Stimulated activated effector memory CD8-positive, alpha-beta T cell treated with anti-CD3 and anti-CD28 coated beads, Interleukin-12 subunit alpha, Interleukin-12 subunit beta, amount 100 ng/mL, for 72 hours (primary cell): ENCODE results near the gene PACC1.
"Not testable (repeated sequence)": the region's sequence is repeated elsewhere in the genome, so short reads cannot be mapped to it uniquely, and the experiment has no call there.

ENCODE experiments used
- ATAC-seq: fragments of 150-1000 bp; cut with Tn5 transposase; 2 replicates; pipeline ENCODE4 v1.10.0; 2021
- DNase-seq, 2 donors: peaks; one replicate each; pipeline ENCODE4 v3.0.0; 2021 to 2022; ENCODE audit warnings: low spot score in 2 of 2
- H3K27ac Mint-ChIP-seq: one replicate; pipeline ENCODE4 v1.8.0; 2022; ENCODE audit warnings: mild to moderate bottlenecking, mixed read lengths
- H3K36me3 Mint-ChIP-seq: one replicate; pipeline ENCODE4 v1.8.0; 2022; ENCODE audit warnings: mild to moderate bottlenecking, mixed read lengths
- H3K4me1 Mint-ChIP-seq: one replicate; pipeline ENCODE4 v1.8.0; 2022; ENCODE audit warnings: mixed read lengths
- H3K4me3 Mint-ChIP-seq: one replicate; pipeline ENCODE4 v1.8.0; 2022; ENCODE audit warnings: mild to moderate bottlenecking, mixed read lengths
- H3K9me3 Mint-ChIP-seq: one replicate; pipeline ENCODE4 v1.8.0; 2022; ENCODE audit warnings: mixed read lengths

PACC1 gene

DNA sequence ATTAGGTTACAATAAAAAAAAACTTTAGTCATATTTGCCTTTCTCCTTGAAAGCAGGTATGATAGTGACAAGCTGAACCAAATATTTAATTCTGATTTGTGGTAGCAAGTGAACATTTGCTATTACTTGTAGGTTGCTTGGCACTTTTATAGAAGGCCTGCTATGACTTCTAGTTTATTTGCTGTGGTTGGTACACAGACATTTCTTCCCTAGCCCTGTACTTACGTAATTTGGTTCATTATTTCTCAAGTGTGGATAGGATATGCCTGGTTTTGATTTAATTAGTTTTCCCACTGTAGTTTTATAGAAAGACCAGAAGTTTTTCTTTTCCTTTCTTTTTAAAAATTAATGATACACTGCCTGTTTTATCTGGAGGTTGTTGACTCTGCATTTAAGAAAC, 73.6 kb downstream of the PACC1 start:
- ATAC-seq, result no peak
- H3K4me1 Mint-ChIP-seq, result no peaks in the 10 kb centered on the region
- no peak overlapping the region for H3K4me3 Mint-ChIP-seq
- peaks cover 70% of the 10 kb centered on the region for H3K36me3 Mint-ChIP-seq
- peak overlapping the region; percentile 9 for H3K27ac Mint-ChIP-seq
- DNase-seq, result no peak
- no peaks in the 10 kb centered on the region for H3K9me3 Mint-ChIP-seq

DNA sequence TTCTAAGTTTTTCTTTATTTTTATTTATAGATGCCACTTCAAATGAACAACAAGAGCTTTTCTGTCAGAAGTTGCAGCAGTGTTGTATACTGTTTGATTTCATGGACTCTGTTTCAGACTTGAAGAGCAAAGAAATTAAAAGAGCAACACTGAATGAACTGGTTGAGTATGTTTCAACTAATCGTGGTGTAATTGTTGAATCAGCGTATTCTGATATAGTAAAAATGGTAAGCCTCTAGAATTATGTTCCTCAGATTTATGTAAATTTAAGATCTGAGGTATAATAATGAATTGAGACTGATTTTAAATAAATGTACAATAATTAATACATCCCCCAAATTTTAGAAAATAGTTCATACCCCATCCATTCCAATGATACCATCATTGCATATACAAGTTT, 85.6 kb downstream of the PACC1 start:
- Mint-ChIP-seq H3K36me3 (peaks cover 48% of the 10 kb centered on the region), H3K4me3 (no peak overlapping the region), H3K27ac (no peak overlapping the region), H3K9me3 (no peaks in the 10 kb centered on the region), H3K4me1 (peaks cover 12% of the 10 kb centered on the region)
- ATAC-seq (no peak), DNase-seq (no peak)

GRCh38 chr1:212328248-212328647, 86.4 kb downstream of the PACC1 start:
- Mint-ChIP-seq H3K4me1 (peaks cover 16% of the 10 kb centered on the region), H3K4me3 (no peak overlapping the region), H3K36me3 (peaks cover 44% of the 10 kb centered on the region), H3K9me3 (no peaks in the 10 kb centered on the region), H3K27ac (no peak overlapping the region)
- ATAC-seq, result no peak
- no peak for DNase-seq

- Mint-ChIP-seq H3K27ac (no peak overlapping the region), H3K36me3 (peaks cover 36% of the 10 kb centered on the region), H3K4me1 (peaks cover 20% of the 10 kb centered on the region), H3K4me3 (no peak overlapping the region), H3K9me3 (no peaks in the 10 kb centered on the region)
- DNase-seq, result no peak
- ATAC-seq, result no peak
Measured at GRCh38 chr1:212326541-212326940, 88.1 kb downstream of the PACC1 start.

- peaks cover 13% of the 10 kb centered on the region for H3K4me1 Mint-ChIP-seq
- peaks cover 22% of the 10 kb centered on the region for H3K36me3 Mint-ChIP-seq
- peak overlapping the region; percentile 65 for H3K27ac Mint-ChIP-seq
- no peak overlapping the region for H3K4me3 Mint-ChIP-seq
- DNase-seq (no peak), ATAC-seq (no peak)
- no peaks in the 10 kb centered on the region for H3K9me3 Mint-ChIP-seq
Measured at GRCh38 chr1:212323066-212323465, 91.6 kb downstream of the PACC1 start.

GRCh38 chr1:212321031-212321430, 93.7 kb downstream of the PACC1 start:
- Mint-ChIP-seq H3K4me1 (peaks cover 29% of the 10 kb centered on the region), H3K36me3 (peaks cover 22% of the 10 kb centered on the region)
- not testable (repeated sequence) for H3K4me3 Mint-ChIP-seq, H3K27ac Mint-ChIP-seq, H3K9me3 Mint-ChIP-seq, ATAC-seq, DNase-seq

- no peak for ATAC-seq
- no peak for DNase-seq
- Mint-ChIP-seq H3K27ac (no peak overlapping the region), H3K36me3 (peaks cover 15% of the 10 kb centered on the region), H3K4me1 (peaks cover 25% of the 10 kb centered on the region), H3K4me3 (no peak overlapping the region), H3K9me3 (no peaks in the 10 kb centered on the region)
Measured at GRCh38 chr1:212317916-212318315, 96.8 kb downstream of the PACC1 start.

GRCh38 chr1:212315907-212316306, 98.8 kb downstream of the PACC1 start:
- no peak for DNase-seq
- H3K4me1 Mint-ChIP-seq, result peaks cover 28% of the 10 kb centered on the region
- H3K27ac Mint-ChIP-seq, result peak overlapping the region; percentile 16
- peaks cover 11% of the 10 kb centered on the region for H3K36me3 Mint-ChIP-seq
- ATAC-seq, result peak; percentile 88
- H3K4me3 Mint-ChIP-seq, result no peak overlapping the region
- H3K9me3 Mint-ChIP-seq, result no peaks in the 10 kb centered on the region

- H3K4me3 Mint-ChIP-seq, result no peak overlapping the region
- H3K4me1 Mint-ChIP-seq, result peaks cover 34% of the 10 kb centered on the region
- H3K9me3 Mint-ChIP-seq, result no peaks in the 10 kb centered on the region
- H3K36me3 Mint-ChIP-seq, result peaks cover 11% of the 10 kb centered on the region
- ATAC-seq (no peak), DNase-seq (no peak)
- no peak overlapping the region for H3K27ac Mint-ChIP-seq
Measured at GRCh38 chr1:212315184-212315583, 99.5 kb downstream of the PACC1 start.
